ENCODE results near the gene FYB2. TPM values are rescaled to one million over a fixed set of nuclear protein-coding genes. Genes with fewer than 3 reads are reported as not detected.

Gene FYB2
- total RNA-seq, 1 experiment from 2014 or later: not detected

DNA sequence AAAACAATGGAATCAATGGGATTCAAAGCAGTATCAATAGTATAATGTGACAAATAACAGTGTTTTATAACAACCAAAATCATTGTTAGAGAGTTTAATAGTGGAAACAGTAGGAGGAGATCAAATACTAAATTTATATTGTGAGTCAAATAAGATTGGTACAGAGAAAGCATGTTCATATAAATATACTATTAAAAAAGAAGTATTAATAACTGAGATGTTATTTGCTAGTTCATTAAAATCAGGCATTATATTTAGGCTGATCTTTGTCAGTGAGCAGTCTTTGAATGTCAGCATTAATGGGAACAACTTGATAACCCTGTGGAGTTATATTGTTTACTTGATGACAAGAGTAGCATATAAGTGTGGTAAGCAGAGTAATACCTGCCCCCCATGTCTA lies 143.4 kb downstream of the FYB2 start:
- no peak for TF ChIP-seq EZH2 (IDR thresholded peaks at IDR 0.05; ENCODE audit: low read depth)
- TF ChIP-seq, protein P1, sequence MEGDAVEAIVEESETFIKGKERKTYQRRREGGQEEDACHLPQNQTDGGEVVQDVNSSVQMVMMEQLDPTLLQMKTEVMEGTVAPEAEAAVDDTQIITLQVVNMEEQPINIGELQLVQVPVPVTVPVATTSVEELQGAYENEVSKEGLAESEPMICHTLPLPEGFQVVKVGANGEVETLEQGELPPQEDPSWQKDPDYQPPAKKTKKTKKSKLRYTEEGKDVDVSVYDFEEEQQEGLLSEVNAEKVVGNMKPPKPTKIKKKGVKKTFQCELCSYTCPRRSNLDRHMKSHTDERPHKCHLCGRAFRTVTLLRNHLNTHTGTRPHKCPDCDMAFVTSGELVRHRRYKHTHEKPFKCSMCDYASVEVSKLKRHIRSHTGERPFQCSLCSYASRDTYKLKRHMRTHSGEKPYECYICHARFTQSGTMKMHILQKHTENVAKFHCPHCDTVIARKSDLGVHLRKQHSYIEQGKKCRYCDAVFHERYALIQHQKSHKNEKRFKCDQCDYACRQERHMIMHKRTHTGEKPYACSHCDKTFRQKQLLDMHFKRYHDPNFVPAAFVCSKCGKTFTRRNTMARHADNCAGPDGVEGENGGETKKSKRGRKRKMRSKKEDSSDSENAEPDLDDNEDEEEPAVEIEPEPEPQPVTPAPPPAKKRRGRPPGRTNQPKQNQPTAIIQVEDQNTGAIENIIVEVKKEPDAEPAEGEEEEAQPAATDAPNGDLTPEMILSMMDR (conservative IDR thresholded peaks at IDR 0.05): no peak
- no TSS peak for BruUV-seq (replicated peaks)

DNA sequence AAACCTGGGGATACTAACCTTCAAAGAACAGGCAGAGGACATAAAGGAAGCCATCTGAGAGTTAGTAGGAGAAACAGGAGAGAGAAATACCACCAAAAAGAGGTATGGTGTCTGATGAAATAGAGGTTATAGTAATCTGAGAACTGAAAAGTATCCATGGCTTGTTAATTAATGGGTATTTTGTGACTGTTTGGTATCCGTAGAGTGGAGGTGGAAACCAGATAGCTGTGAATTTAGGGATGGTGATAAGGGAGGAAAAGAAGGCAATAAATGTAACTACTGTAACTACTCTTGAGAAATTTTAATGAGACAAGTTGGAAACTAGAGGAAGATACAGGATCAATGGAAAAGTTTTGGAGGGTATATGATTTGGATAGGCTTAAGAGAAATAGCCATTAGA lies 146.6 kb downstream of the FYB2 start:
- ChIA-PET CTCF (no interaction called here), POLR2A (ENCODE audit: unreplicated experiment) (no interaction called here)
- no peaks in the 10 kb centered on the region for H3K9me3 ChIP-seq (ENCODE audit: insufficient read depth, low read depth)
- no peak overlapping the region for H3K27ac ChIP-seq
- H3K4me3 ChIP-seq: no peak overlapping the region
- TF ChIP-seq EZH2 (IDR thresholded peaks at IDR 0.05; ENCODE audit: low read depth): no peak
- TF ChIP-seq, protein P1 (conservative IDR thresholded peaks at IDR 0.05): no peak
- H3F3A ChIP-seq (ENCODE audit: insufficient read depth, low read depth): 0 out of 2 replicates have a peak, but pooled peaks cover 3% of the 10 kb centered on the region
- H3K79me2 ChIP-seq (ENCODE audit: low read depth): peaks cover 5% of the 10 kb centered on the region; the same call in 1 of the 2 replicates
- no peak for DNase-seq
- H4K20me1 ChIP-seq (ENCODE audit: insufficient read depth): no peaks in the 10 kb centered on the region
- H3K9me2 ChIP-seq (ENCODE audit: insufficient read depth): no peaks in the 10 kb centered on the region
- H2AFZ ChIP-seq: no peak overlapping the region
- intact Hi-C loops (cut with micrococcal nuclease; ENCODE audit: unreplicated experiment): no loop called here
- no peaks in the 10 kb centered on the region for H3K27me3 ChIP-seq (ENCODE audit: insufficient read depth, low read depth)
- H3K36me3 ChIP-seq (ENCODE audit: low read depth): peaks cover 4% of the 10 kb centered on the region; the same call in 1 of the 2 replicates
- H3K4me1 ChIP-seq (replicated peaks; ENCODE audit: insufficient read depth): no peaks in the 10 kb centered on the region
- no peak overlapping the region for H3K4me2 ChIP-seq
- no TSS peak for BruUV-seq (replicated peaks)

More for the DNA sequence above, 143.4 kb downstream of the FYB2 start:
- intact Hi-C loops (cut with micrococcal nuclease; ENCODE audit: unreplicated experiment): no loop called here
- no peaks in the 10 kb centered on the region for H3K4me1 ChIP-seq (replicated peaks; ENCODE audit: insufficient read depth)
- ChIA-PET CTCF (no interaction called here), POLR2A (ENCODE audit: unreplicated experiment) (no interaction called here)
- H3K9me3 ChIP-seq (ENCODE audit: insufficient read depth, low read depth): no peaks in the 10 kb centered on the region
- no peaks in the 10 kb centered on the region for H4K20me1 ChIP-seq (ENCODE audit: insufficient read depth)
- H3K27ac ChIP-seq: no peak overlapping the region
- H3K79me2 ChIP-seq (ENCODE audit: low read depth): no peaks in the 10 kb centered on the region; the same call in 1 of the 2 replicates
- H3K4me2 ChIP-seq: no peak overlapping the region
- H3F3A ChIP-seq (ENCODE audit: insufficient read depth, low read depth): 0 out of 2 replicates have a peak, but pooled peaks cover 3% of the 10 kb centered on the region
- H3K27me3 ChIP-seq (ENCODE audit: insufficient read depth, low read depth): no peaks in the 10 kb centered on the region
- H3K36me3 ChIP-seq (ENCODE audit: low read depth): peaks cover 10% of the 10 kb centered on the region; the same call in 1 of the 2 replicates
- no peak overlapping the region for H2AFZ ChIP-seq
- H3K4me3 ChIP-seq: no peak overlapping the region
- no peaks in the 10 kb centered on the region for H3K9me2 ChIP-seq (ENCODE audit: insufficient read depth)
- DNase-seq: no peak

DNA sequence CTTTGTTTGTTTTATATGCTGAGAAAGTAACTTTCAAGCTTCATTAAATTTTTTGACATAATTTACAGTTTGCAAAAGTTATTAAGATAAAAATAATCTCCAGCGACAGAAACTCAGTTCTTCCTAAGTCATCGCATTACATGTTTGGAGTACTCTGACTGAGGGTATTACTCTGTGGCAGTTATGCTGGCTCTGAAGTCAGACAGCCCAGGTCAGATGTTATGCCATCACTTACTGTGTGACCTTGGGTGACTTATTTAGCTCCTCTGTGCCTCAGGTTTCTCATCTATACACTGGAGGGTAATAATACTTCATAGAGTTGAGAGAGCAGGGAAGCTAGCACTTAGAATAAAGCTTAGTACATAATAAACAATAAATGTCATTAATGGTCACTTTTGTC lies 147.7 kb downstream of the FYB2 start:
- no peaks in the 10 kb centered on the region for H3K4me1 ChIP-seq (replicated peaks; ENCODE audit: insufficient read depth)
- H3K9me3 ChIP-seq (ENCODE audit: insufficient read depth, low read depth): no peaks in the 10 kb centered on the region
- H3K27me3 ChIP-seq (ENCODE audit: insufficient read depth, low read depth): no peaks in the 10 kb centered on the region
- no peak overlapping the region for H3K27ac ChIP-seq
- ChIA-PET CTCF (no interaction called here), POLR2A (ENCODE audit: unreplicated experiment) (no interaction called here)
- no peaks in the 10 kb centered on the region for H3K9me2 ChIP-seq (ENCODE audit: insufficient read depth)
- H3K4me2 ChIP-seq: no peak overlapping the region
- H3K36me3 ChIP-seq (ENCODE audit: low read depth): no peaks in the 10 kb centered on the region
- no peaks in the 10 kb centered on the region for H4K20me1 ChIP-seq (ENCODE audit: insufficient read depth)
- H2AFZ ChIP-seq: no peak overlapping the region
- intact Hi-C loops (cut with micrococcal nuclease; ENCODE audit: unreplicated experiment): no loop called here
- TF ChIP-seq EZH2 (IDR thresholded peaks at IDR 0.05; ENCODE audit: low read depth): no peak
- TF ChIP-seq, protein P1 (conservative IDR thresholded peaks at IDR 0.05): no peak
- peaks cover 5% of the 10 kb centered on the region; the same call in 1 of the 2 replicates for H3K79me2 ChIP-seq (ENCODE audit: low read depth)
- no TSS peak for BruUV-seq (replicated peaks)
- DNase-seq: no peak
- no peak overlapping the region for H3K4me3 ChIP-seq
- 0 out of 2 replicates have a peak, but pooled peaks cover 3% of the 10 kb centered on the region for H3F3A ChIP-seq (ENCODE audit: insufficient read depth, low read depth)
